ENCODE results near the gene TOP3B.

- no peak for TF ChIP-seq POLR2AphosphoS5 (IDR thresholded peaks at IDR 0.05; ENCODE audit: low read depth)
- TF ChIP-seq CTCF (conservative IDR thresholded peaks at IDR 0.05; ENCODE audit: low read depth in 2 of 2), result no peak
Observed at GRCh38 chr22:21937041-21937820, 45.4 kb downstream of the TOP3B start.

Measured in GM23338 (cell line).